Measurements from ENCODE around the gene TSPAN18.

The TSPAN18 gene

DNA sequence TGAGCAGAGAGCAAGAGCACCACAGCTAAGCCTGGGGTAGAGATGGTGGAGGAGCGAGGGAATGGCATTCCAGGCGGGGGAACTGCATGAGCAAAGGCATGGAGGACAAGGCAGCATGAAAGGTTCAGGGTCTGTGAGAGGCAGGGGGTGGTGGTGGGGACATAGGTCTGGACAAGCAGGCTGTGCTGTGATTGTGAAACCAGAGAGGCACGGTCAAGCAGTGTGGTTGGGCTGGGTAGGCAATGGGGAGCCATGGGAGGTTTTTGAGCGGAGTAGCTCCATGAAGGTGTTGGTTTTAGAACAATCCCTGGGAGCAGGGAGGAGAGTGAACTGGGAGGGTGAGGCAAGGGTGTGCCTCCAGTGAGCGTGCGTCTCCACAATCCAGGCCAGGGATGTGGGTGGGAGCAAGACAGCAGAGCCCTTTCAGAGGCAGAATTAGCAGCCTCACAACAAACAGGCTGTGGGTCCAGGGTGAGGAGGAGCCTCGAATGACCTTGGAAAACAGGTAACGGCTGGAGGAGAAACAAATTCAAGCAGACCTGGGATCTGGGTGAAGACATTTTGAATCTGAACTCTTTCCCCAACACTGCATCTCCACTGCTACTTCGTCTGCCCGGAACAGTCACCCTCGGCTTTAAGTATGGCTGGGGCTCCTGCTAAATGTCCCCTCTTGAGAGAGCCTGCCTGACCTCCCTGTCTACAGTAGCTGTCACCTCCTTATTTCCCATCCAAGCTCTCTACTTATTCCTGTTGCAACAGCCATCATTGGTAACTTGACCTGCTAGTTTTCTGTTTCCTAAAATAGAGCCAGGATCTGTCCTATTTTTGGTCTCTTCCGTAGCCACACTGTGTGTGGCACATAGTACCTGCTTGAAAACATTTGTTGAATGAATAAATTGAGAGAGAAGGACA lies 27.0 kb upstream of the TSPAN18 start:
- H3K9ac ChIP-seq (ENCODE audit: low read depth, low read length, poor library complexity, severe bottlenecking): no peak overlapping the region
- H3K4me1 ChIP-seq (ENCODE audit: insufficient read depth, low read length, poor library complexity, severe bottlenecking): peaks cover 5% of the 10 kb centered on the region
- no peaks in the 10 kb centered on the region for H3K36me3 ChIP-seq (ENCODE audit: insufficient read depth, low read length)
- no peaks in the 10 kb centered on the region for H3K9me3 ChIP-seq (ENCODE audit: insufficient read depth, low read depth, low read length)
- H3F3A ChIP-seq (ENCODE audit: low read depth): no peaks in the 10 kb centered on the region
- no peak overlapping the region for H2AFZ ChIP-seq (ENCODE audit: low read length)
- no peaks in the 10 kb centered on the region for H3K79me2 ChIP-seq (ENCODE audit: insufficient read depth, low read length)
- H3K9me2 ChIP-seq (replicated peaks; ENCODE audit: low read depth, low read length): no peaks in the 10 kb centered on the region
- H4K20me1 ChIP-seq (ENCODE audit: insufficient read depth, low read length, poor library complexity, severe bottlenecking): no peaks in the 10 kb centered on the region
- H3K4me3 ChIP-seq (ENCODE audit: low read length, poor library complexity, severe bottlenecking): no peak overlapping the region
- H3K4me2 ChIP-seq (ENCODE audit: low read depth, low read length, poor library complexity, severe bottlenecking): no peak overlapping the region
- TF ChIP-seq EZH2phosphoT487 (IDR thresholded peaks at IDR 0.05; ENCODE audit: borderline replicate concordance): no peak
- TF ChIP-seq, protein P1, sequence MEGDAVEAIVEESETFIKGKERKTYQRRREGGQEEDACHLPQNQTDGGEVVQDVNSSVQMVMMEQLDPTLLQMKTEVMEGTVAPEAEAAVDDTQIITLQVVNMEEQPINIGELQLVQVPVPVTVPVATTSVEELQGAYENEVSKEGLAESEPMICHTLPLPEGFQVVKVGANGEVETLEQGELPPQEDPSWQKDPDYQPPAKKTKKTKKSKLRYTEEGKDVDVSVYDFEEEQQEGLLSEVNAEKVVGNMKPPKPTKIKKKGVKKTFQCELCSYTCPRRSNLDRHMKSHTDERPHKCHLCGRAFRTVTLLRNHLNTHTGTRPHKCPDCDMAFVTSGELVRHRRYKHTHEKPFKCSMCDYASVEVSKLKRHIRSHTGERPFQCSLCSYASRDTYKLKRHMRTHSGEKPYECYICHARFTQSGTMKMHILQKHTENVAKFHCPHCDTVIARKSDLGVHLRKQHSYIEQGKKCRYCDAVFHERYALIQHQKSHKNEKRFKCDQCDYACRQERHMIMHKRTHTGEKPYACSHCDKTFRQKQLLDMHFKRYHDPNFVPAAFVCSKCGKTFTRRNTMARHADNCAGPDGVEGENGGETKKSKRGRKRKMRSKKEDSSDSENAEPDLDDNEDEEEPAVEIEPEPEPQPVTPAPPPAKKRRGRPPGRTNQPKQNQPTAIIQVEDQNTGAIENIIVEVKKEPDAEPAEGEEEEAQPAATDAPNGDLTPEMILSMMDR (conservative IDR thresholded peaks at IDR 0.05; ENCODE audit: low read length): no peak
- H3K27me3 ChIP-seq (ENCODE audit: insufficient read depth, low read length, poor library complexity, severe bottlenecking): no peaks in the 10 kb centered on the region

DNA sequence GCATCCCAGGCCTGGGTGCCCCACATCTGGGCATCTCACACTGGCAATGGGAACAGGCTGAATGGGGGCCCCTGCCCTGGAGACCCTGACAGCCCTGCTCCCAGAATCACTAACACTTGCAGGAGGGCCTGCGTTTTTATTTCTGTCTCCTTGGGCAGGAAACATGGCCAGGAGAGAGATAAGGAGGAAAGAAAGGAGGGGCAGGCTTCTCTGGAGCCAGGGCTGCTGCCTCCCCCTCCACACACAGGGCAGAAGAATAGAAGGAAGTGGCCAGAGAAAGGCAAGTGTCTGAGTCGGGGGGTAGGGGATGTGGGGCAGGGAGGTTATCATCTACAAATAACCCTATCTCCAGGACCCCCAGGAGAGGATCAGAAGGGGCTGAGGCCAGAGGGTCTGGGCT lies 25.5 kb upstream of the TSPAN18 start:
- Histone ChIP-seq H3K4me2 (ENCODE audit: low read depth, low read length, poor library complexity, severe bottlenecking) (no peak overlapping the region), H3F3A (ENCODE audit: low read depth) (no peaks in the 10 kb centered on the region), H3K9me2 (replicated peaks; ENCODE audit: low read depth, low read length) (no peaks in the 10 kb centered on the region), H2AFZ (ENCODE audit: low read length) (no peak overlapping the region), H3K36me3 (ENCODE audit: insufficient read depth, low read length) (no peaks in the 10 kb centered on the region), H3K4me3 (ENCODE audit: low read length, poor library complexity, severe bottlenecking) (no peak overlapping the region), H3K27me3 (ENCODE audit: insufficient read depth, low read length, poor library complexity, severe bottlenecking) (no peaks in the 10 kb centered on the region), H4K20me1 (ENCODE audit: insufficient read depth, low read length, poor library complexity, severe bottlenecking) (no peaks in the 10 kb centered on the region), H3K79me2 (ENCODE audit: insufficient read depth, low read length) (no peaks in the 10 kb centered on the region), H3K4me1 (ENCODE audit: insufficient read depth, low read length, poor library complexity, severe bottlenecking) (peaks cover 5% of the 10 kb centered on the region), H3K9me3 (ENCODE audit: insufficient read depth, low read depth, low read length) (no peaks in the 10 kb centered on the region), H3K9ac (ENCODE audit: low read depth, low read length, poor library complexity, severe bottlenecking) (no peak overlapping the region)
- TF ChIP-seq, protein P1 (conservative IDR thresholded peaks at IDR 0.05; ENCODE audit: low read length): no peak
- TF ChIP-seq EZH2phosphoT487 (IDR thresholded peaks at IDR 0.05; ENCODE audit: borderline replicate concordance): no peak

DNA sequence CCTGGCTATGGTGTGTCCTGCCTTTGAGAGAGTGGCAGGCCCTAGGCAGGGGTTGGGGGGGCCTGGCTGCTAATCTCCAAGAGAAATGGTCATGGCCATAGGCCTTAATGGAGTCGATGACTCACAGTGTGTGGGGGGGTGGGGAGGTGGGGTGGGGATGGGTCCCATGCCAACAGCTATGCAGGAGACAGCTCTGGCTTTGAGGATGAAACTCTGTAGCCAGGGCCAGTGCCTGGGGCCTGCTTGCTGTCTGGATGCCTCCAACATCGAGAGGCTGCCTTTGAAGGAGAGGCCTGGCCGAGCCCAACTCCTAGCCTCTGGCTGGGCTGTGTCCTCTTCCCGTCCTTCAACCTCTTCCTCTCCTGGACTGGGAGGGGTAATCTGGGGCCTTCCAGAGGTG lies 23.9 kb upstream of the TSPAN18 start:
- Histone ChIP-seq H3K4me1 (ENCODE audit: insufficient read depth, low read length, poor library complexity, severe bottlenecking) (peaks cover 5% of the 10 kb centered on the region), H3K9ac (ENCODE audit: low read depth, low read length, poor library complexity, severe bottlenecking) (no peak overlapping the region)
- TF ChIP-seq EZH2phosphoT487 (IDR thresholded peaks at IDR 0.05; ENCODE audit: borderline replicate concordance): no peak

More for the DNA sequence above, 23.9 kb upstream of the TSPAN18 start:
- Histone ChIP-seq H3K36me3 (ENCODE audit: insufficient read depth, low read length) (no peaks in the 10 kb centered on the region), H3K4me3 (ENCODE audit: low read length, poor library complexity, severe bottlenecking) (no peak overlapping the region), H3K4me2 (ENCODE audit: low read depth, low read length, poor library complexity, severe bottlenecking) (no peak overlapping the region), H3F3A (ENCODE audit: low read depth) (no peaks in the 10 kb centered on the region), H3K9me2 (replicated peaks; ENCODE audit: low read depth, low read length) (no peaks in the 10 kb centered on the region), H4K20me1 (ENCODE audit: insufficient read depth, low read length, poor library complexity, severe bottlenecking) (no peaks in the 10 kb centered on the region), H3K9me3 (ENCODE audit: insufficient read depth, low read depth, low read length) (no peaks in the 10 kb centered on the region), H3K27me3 (ENCODE audit: insufficient read depth, low read length, poor library complexity, severe bottlenecking) (no peaks in the 10 kb centered on the region), H3K79me2 (ENCODE audit: insufficient read depth, low read length) (no peaks in the 10 kb centered on the region), H2AFZ (ENCODE audit: low read length) (no peak overlapping the region)
